H9 (cell line): ENCODE results near the gene RGS6. TPM values are rescaled to one million over a fixed set of nuclear protein-coding genes. Genes with fewer than 3 reads are reported as not detected.

ENCODE experiments used
- DNase-seq: peaks from one replicate; pipeline ENCODE4 v3.0.0-alpha.2; 2017
- H2AFZ ChIP-seq: one replicate; pipeline ENCODE4 v1.6.1; 2013; ENCODE audit warnings: mild to moderate bottlenecking, low read length, control low read depth, moderate library complexity
- H2AK5ac ChIP-seq: 2 replicates; pipeline ENCODE4 v1.6.1; 2013; ENCODE audit warnings: low read length, control low read depth, mixed read lengths; ENCODE audit not compliant: insufficient read length
- H2BK120ac ChIP-seq: one replicate; pipeline ENCODE4 v1.6.1; 2013; ENCODE audit warnings: low read depth, mild to moderate bottlenecking, low read length, control low read depth, inconsistent platforms; ENCODE audit not compliant: poor library complexity, severe bottlenecking
- H2BK12ac ChIP-seq: 2 replicates; pipeline ENCODE4 v1.6.1; 2013; ENCODE audit warnings: low read length, control low read depth, mixed read lengths, low read depth; ENCODE audit not compliant: insufficient read length
- H2BK15ac ChIP-seq: 2 replicates; pipeline ENCODE4 v1.6.1; 2013; ENCODE audit warnings: low read depth, low read length, control low read depth
- H2BK20ac ChIP-seq: one replicate; pipeline ENCODE4 v1.6.1; 2013; ENCODE audit warnings: low read depth, mild to moderate bottlenecking, low read length, control low read depth, inconsistent platforms; ENCODE audit not compliant: poor library complexity, severe bottlenecking
- H2BK5ac ChIP-seq: 2 replicates; pipeline ENCODE4 v1.6.1; 2013; ENCODE audit warnings: low read length, control low read depth, mixed read lengths; ENCODE audit not compliant: insufficient read length
- H3K14ac ChIP-seq: 2 replicates; pipeline ENCODE4 v1.6.1; 2013; ENCODE audit warnings: low read length, control low read depth; ENCODE audit not compliant: insufficient read depth
- H3K18ac ChIP-seq: 2 replicates; pipeline ENCODE4 v1.6.1; 2013; ENCODE audit warnings: low read depth, mild to moderate bottlenecking, mixed read lengths, low read length, control low read depth; ENCODE audit not compliant: insufficient read length
- H3K23ac ChIP-seq: 2 replicates; pipeline ENCODE4 v1.6.1; 2013; ENCODE audit warnings: low read length, control low read depth, mixed read lengths, low read depth; ENCODE audit not compliant: insufficient read length
- H3K23me2 ChIP-seq: 2 replicates; pipeline ENCODE4 v1.6.1; 2013; ENCODE audit warnings: low read depth, mild to moderate bottlenecking, mixed read lengths, low read length, control low read depth; ENCODE audit not compliant: insufficient read length, poor library complexity, severe bottlenecking
- H3K27ac ChIP-seq: 2 replicates; pipeline ENCODE4 v1.5.1; 2013; ENCODE audit warnings: low read length, control low read depth, mixed read lengths, low read depth; ENCODE audit not compliant: insufficient read length
- H3K27me3 ChIP-seq: 2 replicates; pipeline ENCODE4 v1.6.1; 2013; ENCODE audit warnings: low read length, control low read depth, inconsistent platforms; ENCODE audit not compliant: insufficient read depth
- H3K4ac ChIP-seq: 2 replicates; pipeline ENCODE4 v1.6.1; 2013; ENCODE audit warnings: low read depth, mild to moderate bottlenecking, control low read depth, inconsistent platforms, low read length, moderate library complexity
- H3K4me1 ChIP-seq: 2 replicates; pipeline ENCODE4 v1.6.1; 2013; ENCODE audit warnings: low read length, control low read depth, inconsistent platforms; ENCODE audit not compliant: insufficient read depth
- H3K4me2 ChIP-seq: 2 replicates; pipeline ENCODE4 v1.6.1; 2013; ENCODE audit warnings: low read length, control low read depth, mixed read lengths; ENCODE audit not compliant: insufficient read length, insufficient read depth
- H3K56ac ChIP-seq: 2 replicates; pipeline ENCODE4 v1.6.1; 2013; ENCODE audit warnings: low read depth, mild to moderate bottlenecking, mixed read lengths, low read length, control low read depth; ENCODE audit not compliant: insufficient read length
- H3K79me1 ChIP-seq: 2 replicates; pipeline ENCODE4 v1.6.1; 2013; ENCODE audit warnings: low read depth, mild to moderate bottlenecking, moderate library complexity, low read length, control low read depth, inconsistent platforms; ENCODE audit not compliant: insufficient read depth, poor library complexity, severe bottlenecking
- H3K79me2 ChIP-seq: 2 replicates; pipeline ENCODE4 v1.6.1; 2013; ENCODE audit warnings: low read length, control low read depth, inconsistent platforms; ENCODE audit not compliant: insufficient read depth
- H3K9ac ChIP-seq: 2 replicates; pipeline ENCODE4 v1.6.1; 2013; ENCODE audit warnings: low read length, control low read depth, mixed read lengths; ENCODE audit not compliant: insufficient read length; ENCODE audit errors: extremely low read depth
- H3K9me3 ChIP-seq: one replicate; pipeline ENCODE4 v1.6.1; 2013; ENCODE audit warnings: low read depth, low read length, inconsistent platforms; ENCODE audit not compliant: control insufficient read depth
- H3T11ph ChIP-seq: one replicate; pipeline ENCODE4 v1.6.1; 2013; ENCODE audit warnings: mild to moderate bottlenecking, low read length, control low read depth, inconsistent platforms
- H4K20me1 ChIP-seq: one replicate; pipeline ENCODE4 v1.6.1; 2013; ENCODE audit not compliant: control insufficient read depth, insufficient read length, insufficient read depth
- H4K5ac ChIP-seq: 2 replicates; pipeline ENCODE4 v1.6.1; 2013; ENCODE audit warnings: low read depth, mild to moderate bottlenecking, mixed read lengths, low read length, control low read depth; ENCODE audit not compliant: insufficient read length
- H4K8ac ChIP-seq: replicated peaks from 2 replicates; pipeline ENCODE4 v1.6.1; 2013; ENCODE audit warnings: low read length, control low read depth, mixed read lengths, low read depth; ENCODE audit not compliant: insufficient read length
- H4K91ac ChIP-seq: 2 replicates; pipeline ENCODE4 v1.6.1; 2013; ENCODE audit warnings: low read depth, mild to moderate bottlenecking, moderate library complexity, mixed read lengths, low read length, control low read depth; ENCODE audit not compliant: insufficient read length
- H3K27ac Mint-ChIP-seq, 3 experiments: 2 replicates in 2 of 3; 3 replicates in 1 of 3; pipeline ENCODE4 v1.8.0; 2020 to 2021; ENCODE audit warnings: mixed read lengths in 3 of 3, mild to moderate bottlenecking in 1 of 3, moderate library complexity in 1 of 3
- H3K27me3 Mint-ChIP-seq: 2 replicates; pipeline ENCODE4 v1.8.0; 2021; ENCODE audit warnings: low read depth, mild to moderate bottlenecking, moderate library complexity, mixed read lengths
- H3K36me3 Mint-ChIP-seq, 3 experiments: 2 replicates in 2 of 3; 3 replicates in 1 of 3; pipeline ENCODE4 v1.8.0; 2020 to 2021; ENCODE audit warnings: low read depth in 3 of 3, mixed read lengths in 3 of 3; ENCODE audit not compliant: insufficient read depth in 1 of 3
- H3K4me1 Mint-ChIP-seq, 2 experiments: 2 replicates each; pipeline ENCODE4 v1.8.0; 2020; ENCODE audit warnings: mixed read lengths in 2 of 2
- H3K4me3 Mint-ChIP-seq, 2 experiments: 2 replicates in 1 of 2; 3 replicates in 1 of 2; pipeline ENCODE4 v1.8.0; 2020 to 2021; ENCODE audit warnings: mild to moderate bottlenecking in 2 of 2, mixed read lengths in 2 of 2, moderate library complexity in 1 of 2
- H3K9me3 Mint-ChIP-seq, 2 experiments: 2 replicates in 1 of 2; 3 replicates in 1 of 2; pipeline ENCODE4 v1.8.0; 2020; ENCODE audit warnings: mild to moderate bottlenecking in 2 of 2, mixed read lengths in 2 of 2, moderate library complexity in 1 of 2
- CTCF ChIP-seq: fragments of 200-600 bp; sonication (generic); conservative IDR thresholded peaks from 3 replicates; pipeline ENCODE4 v1.8.0; 2021; ENCODE audit warnings: antibody characterized with exemption, mild to moderate bottlenecking
- WGBS: extraction: QIAGEN DNeasy Blood & Tissue Kit; methylation state at CpG from one replicate; pipeline ENCODE4 v1.1.7; 2013; ENCODE audit warnings: missing lambda C conversion rate, low lambda C conversion rate, mixed read lengths; ENCODE audit not compliant: insufficient read length; ENCODE audit errors: extremely low coverage; 5-methylcytosine and 5-hydroxymethylcytosine counted together
- total RNA-seq: library from RNA; stranded (reverse); gene quantifications from 2 replicates; pipeline ENCODE4 v1.2.1, GENCODE V29; 2021

The RGS6 gene
- total RNA-seq, 1 experiment from 2014 or later = 3.0 TPM

GRCh38 chr14:72514660-72515025 lies 582.4 kb downstream of the RGS6 start:
- Mint-ChIP-seq H3K36me3 (peaks cover 0 to 2% (median 0%) of the 10 kb centered on the region in 3 experiments; a peak in 1 of 7 replicates), H3K27ac (no peak overlapping the region), H3K9me3 (peaks cover 0 to 1% of the 10 kb centered on the region in 2 experiments; a peak in 2 of 5 replicates), H3K4me1 (peaks cover 0 to 4% of the 10 kb centered on the region in 2 experiments; a peak in 3 of 4 replicates), H3K4me3 (no peak overlapping the region; a peak in 1 of 5 replicates), H3K27me3 (no peaks in the 10 kb centered on the region; the same call in none of the 2 replicates)
- H4K91ac ChIP-seq = no peak overlapping the region
- H4K8ac ChIP-seq = no peak overlapping the region
- no peaks in the 10 kb centered on the region for H3K79me2 ChIP-seq
- no peak overlapping the region for H3K9ac ChIP-seq
- H3K23me2 ChIP-seq = no peaks in the 10 kb centered on the region
- no peak overlapping the region for H2AK5ac ChIP-seq
- no peak overlapping the region for H2BK120ac ChIP-seq
- no peak overlapping the region for H2BK12ac ChIP-seq
- H2AFZ ChIP-seq = no peak overlapping the region
- H3K27me3 ChIP-seq = no peaks in the 10 kb centered on the region
- no peak overlapping the region for H2BK5ac ChIP-seq
- no peak overlapping the region for H3K4ac ChIP-seq
- H3K14ac ChIP-seq = no peak overlapping the region
- H2BK20ac ChIP-seq = no peak overlapping the region
- no peaks in the 10 kb centered on the region for H3K9me3 ChIP-seq
- WGBS = no CpG with 5 or more reads among the region's 5 CpGs
- no peak overlapping the region for H3T11ph ChIP-seq
- no peak for TF ChIP-seq CTCF
- H4K20me1 ChIP-seq = no peaks in the 10 kb centered on the region
- H2BK15ac ChIP-seq = no peak overlapping the region
- H3K4me1 ChIP-seq = no peaks in the 10 kb centered on the region
- no peak overlapping the region for H3K23ac ChIP-seq
- no peak for DNase-seq
- no peaks in the 10 kb centered on the region for H3K79me1 ChIP-seq
- no peak overlapping the region for H3K18ac ChIP-seq
- H4K5ac ChIP-seq = no peak overlapping the region
- no peak overlapping the region for H3K4me2 ChIP-seq
- H3K27ac ChIP-seq = no peak overlapping the region
- no peak overlapping the region for H3K56ac ChIP-seq
